HG02943 (cell line): ENCODE results near the gene UGT2B17.
"Not testable (repeated sequence)": the region's sequence is repeated elsewhere in the genome, so short reads cannot be mapped to it uniquely, and the experiment has no call there.

Experiments
- ATAC-seq: cut with Tn5 transposase; IDR thresholded peaks from one replicate; pipeline ENCODE4 v1.9.1; 2021; ENCODE audit warnings: mild to moderate bottlenecking, low read depth, moderate library complexity; ENCODE audit not compliant: unreplicated experiment

Gene UGT2B17

DNA sequence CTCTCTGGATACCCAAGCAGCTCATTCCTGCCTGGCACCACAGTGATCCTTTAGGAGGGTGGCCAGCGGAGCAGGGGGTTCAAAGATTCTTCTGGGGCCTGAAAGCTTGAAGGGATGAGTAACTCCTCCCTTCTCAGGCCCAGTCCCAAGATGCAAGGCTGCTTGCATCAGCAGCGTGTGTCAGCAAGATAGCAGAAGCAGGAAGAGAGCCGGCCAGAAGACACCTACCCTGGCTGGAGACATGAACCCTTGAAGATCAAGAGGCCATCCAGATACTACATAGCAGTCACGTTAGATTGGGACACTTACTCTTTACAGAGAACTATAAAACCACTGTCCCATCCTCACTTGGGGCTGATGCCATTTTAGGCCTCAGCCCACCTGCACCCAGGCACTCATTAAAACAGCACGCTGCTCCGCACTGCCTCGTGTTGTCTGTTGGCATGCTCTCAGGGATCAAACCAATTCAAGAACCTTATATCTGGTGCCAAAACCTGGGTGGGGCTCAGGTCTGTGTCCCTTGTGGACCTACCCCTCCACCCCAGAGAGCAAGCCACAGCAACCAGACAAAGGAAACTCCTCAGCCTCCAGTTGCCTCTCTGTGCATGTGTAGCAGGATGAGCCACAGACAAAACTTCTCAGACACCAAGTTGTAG lies 6.5 kb downstream of the UGT2B17 start:
- peak; percentile 72 for ATAC-seq

DNA sequence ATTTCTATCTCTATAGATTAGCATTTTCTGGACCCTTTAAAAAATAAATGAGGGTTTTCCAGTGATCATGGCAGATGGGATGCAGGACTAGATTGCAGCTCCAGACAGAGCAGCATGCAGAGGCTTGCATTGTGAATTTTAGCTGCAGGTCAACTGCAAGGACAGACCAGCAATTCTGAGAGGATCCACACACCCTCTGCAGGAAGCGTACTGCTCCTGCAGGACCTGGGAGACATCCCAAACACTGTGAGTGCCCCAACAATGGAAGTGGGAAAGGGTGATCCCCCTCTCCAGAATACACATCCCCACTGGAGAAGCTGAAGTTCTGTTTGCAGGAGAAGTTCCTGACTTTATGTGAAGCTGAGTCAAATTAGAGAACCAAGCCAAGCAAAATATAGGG lies 7.1 kb downstream of the UGT2B17 start:
- not testable (repeated sequence) for ATAC-seq

DNA sequence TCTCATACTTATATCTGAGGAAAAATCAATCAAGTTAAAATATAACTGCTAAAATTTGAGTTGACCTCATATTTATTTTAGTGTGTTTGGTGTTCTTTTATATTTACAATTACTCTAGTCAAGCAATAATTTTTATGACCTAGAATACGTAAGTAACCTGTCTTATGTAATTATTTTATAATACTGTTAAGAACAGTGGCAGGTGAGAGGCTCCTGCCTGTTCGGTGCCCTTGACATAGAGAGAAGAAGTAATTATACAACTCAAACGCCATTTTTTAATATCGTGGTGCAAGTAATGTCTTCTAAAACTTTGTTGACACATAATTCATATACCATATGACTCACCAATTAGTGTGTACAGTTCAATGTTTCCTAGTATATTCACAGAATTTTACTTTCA lies 7.6 kb downstream of the UGT2B17 start:
- ATAC-seq = not testable (repeated sequence)

DNA sequence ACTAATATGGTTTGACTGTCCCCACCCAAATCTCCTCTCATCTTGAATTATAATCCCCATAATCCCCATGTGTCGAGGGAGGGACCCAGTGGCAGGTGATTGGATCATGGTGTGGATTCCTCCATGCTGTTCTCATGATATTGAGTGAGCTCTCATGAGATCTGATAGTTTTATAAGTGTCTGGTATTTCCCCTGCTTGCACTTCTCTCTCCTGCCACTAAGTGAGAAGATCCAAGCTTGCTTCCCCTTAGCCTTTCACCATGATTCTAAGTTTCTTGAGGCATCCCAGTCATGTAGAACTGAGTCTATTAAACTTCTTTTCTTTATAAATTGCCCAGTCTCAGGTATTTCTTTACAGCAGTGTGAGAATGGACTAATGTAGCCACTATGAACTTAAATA lies 9.8 kb downstream of the UGT2B17 start:
- ATAC-seq = not testable (repeated sequence)

DNA sequence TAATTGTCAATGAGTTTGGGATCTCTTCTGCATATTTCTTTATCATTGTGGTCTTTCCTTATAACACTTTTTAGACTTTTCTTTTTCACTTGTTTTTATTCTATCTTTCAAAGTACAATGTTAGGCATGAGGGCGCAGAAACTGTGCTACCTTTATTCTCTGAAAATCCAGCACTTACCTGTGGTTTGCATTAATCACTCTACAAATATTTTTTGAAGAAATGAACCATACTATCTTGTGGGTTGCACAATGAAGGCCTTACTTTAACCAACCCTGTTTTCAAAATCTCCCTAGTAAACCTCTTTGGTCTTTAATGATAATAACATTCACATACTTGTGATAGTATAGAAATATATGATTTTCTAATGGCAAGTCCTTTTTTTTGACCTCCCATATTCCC lies 11.0 kb downstream of the UGT2B17 start:
- ATAC-seq = not testable (repeated sequence)

DNA sequence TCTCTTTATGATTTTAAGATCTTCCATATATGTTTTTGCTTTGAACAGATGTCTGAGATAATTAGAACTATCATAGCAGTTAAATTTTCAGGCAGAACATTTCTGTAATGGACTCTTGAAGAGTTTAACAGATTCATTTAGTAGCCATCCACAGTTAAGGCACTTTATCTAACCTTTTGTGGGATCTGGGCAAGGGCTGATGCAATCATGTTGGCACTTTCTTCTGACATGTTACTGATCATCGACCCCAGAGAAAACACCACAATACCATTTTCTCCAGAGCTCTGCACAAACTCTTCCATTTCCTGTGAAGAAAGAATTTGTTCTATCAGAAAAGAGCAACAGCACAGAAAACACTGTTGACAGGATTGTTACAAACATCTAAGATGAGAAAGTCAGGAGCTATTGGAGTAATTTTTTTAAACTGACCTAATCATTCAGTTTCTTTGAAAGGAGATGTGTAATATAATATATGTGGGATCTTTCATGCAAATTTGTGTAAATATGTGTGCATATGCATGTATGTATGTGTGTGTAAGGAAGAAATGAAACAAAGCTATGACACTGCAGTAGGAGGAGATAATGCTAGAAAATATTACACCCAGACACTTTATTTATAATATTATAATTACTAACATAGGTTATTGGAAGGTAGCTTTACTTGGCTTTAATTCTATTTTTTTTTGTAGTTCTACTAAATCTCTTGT lies 15.6 kb downstream of the UGT2B17 start:
- not testable (repeated sequence) for ATAC-seq

DNA sequence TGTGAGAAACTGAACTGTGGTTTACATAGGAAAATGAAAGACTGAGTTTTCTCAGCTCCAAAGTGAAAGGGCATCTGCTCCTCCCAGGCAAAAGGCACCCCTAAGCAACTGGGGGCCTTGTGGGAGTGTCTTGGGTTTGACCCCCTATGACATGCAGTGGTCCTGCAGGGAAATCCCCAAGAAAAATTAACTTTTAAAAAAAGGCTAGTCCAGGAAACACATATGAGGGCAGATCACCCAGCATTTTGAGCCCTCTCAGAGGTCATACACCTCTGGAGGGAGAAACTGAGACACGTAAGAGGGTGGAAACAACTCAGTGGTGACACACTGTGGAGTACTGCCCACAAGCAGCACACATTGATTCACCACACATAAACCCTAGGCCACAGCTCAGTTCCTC lies 22.3 kb downstream of the UGT2B17 start:
- peak; percentile 60 for ATAC-seq

DNA sequence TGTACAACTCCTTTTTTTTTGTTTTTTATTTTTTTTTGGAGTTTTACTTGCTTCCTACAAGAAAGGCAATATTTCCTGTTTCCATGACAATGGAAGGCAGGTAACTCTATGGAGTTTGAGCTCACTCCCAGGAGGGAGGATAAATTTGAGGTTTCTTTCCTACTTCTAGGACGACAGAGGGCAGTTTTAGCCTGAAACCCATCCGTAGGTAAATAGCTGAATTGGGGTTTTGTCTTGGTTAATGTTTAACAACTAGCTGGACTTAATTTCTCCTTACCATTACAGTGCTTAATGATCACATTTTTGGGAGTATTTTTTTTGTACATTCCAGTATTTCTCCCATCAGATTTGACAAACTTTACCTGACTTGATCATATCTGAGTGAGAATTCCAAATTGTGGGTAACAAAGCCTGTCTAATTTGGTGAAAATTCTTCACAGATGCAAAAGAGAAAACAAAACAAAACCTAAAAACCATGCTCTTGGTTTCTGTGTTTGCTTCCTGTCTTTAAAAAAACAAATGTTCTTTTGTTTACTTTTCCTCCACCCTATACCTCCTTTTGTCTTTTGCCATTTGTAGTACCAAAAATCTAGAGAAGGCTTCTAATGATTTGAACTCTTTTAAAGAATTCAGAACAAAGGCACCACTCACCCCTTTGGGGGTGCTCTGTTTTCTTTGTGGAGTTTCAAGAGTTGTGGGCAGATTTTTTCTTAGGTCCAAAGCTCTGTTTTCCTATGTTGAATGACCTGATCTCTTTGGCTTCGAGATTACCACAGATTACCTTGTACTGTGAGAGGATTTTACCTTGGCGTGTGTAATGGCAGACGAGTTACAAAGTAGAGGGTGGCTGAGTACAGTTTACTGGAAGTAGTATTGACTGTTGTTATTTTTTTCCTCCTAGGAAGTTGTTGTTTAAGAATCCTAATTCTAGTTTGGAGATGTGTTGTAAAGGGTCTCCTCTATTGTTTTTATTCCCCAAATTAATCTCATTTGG lies 23.0 kb downstream of the UGT2B17 start:
- peak; percentile 63 for ATAC-seq

DNA sequence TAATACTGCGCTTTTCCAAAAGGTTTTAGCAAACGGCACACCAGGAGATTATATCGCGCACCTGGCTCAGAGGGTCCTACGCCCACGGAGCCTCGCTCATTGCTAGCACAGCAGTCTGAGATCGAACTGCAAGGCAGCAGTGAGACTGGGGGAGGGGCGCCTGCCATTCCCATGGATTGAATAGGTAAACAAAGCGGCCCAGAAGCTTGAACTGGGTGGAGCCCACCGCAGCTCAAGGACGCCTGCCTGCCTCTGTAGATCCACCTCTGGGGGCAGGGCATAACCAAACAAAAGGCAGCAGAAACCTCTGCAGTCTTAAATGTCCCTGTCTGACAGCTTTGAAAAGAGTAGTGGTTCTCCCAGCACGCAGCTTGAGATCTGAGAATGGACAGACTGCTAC lies 33.4 kb downstream of the UGT2B17 start:
- not testable (repeated sequence) for ATAC-seq

DNA sequence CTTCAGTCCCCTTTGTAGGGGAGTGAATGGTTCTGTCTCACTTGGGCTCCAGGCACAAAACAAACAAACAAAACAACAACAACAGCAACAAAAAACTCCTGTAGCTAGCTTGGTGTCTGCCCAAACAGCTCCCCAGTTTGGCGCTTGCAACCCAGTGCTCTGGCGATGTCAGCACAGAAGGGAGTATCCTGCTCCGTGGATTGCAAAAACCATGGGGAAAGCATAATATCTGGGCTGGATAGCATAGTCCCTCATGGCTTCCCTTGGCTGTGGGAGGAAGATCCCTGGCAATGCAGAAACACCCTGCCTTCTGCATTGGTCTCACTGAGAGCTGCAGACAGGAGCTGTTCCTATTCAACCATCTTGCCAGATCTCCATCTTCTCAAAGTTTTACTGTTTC lies 39.7 kb downstream of the UGT2B17 start:
- no peak for ATAC-seq

DNA sequence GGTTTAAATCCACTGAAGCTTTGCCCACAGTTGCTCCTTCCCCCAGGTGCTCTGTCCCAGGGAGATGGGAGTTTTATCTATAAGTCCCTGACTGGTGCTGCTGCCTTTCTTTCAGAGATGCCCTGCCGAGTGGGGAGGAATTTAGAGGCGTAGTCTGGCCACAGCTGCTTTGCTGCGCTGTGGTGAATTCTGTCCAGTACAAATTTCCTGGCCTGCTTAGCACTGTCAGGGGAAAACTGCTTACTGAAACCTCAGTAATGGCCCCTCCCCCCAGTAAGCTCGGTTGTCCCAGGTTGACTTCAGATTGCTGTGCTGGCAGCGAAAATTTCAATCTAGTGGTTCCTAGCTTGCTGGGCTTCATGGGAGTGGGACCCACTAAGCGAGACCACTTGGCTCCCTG lies 40.1 kb downstream of the UGT2B17 start:
- ATAC-seq = no peak

DNA sequence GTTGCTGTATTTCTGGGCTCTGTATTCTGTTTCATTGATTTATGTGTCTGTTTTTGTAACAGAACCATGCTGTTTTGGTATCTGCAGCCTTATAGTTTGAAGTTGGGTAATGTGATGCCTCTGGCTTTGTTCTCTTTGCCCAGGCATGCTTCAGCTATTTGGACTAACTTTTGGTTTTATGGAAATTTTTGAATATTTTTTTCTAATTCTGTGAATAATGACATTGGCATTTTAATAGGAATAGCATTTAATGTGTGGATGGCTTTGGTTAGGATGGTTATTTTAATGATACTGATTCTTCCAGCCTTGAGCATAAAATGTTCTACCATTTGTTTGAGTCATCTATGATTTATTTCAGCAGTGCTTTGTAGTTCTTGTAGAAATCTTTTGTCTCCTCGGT lies 53.9 kb downstream of the UGT2B17 start:
- ATAC-seq = not testable (repeated sequence)

DNA sequence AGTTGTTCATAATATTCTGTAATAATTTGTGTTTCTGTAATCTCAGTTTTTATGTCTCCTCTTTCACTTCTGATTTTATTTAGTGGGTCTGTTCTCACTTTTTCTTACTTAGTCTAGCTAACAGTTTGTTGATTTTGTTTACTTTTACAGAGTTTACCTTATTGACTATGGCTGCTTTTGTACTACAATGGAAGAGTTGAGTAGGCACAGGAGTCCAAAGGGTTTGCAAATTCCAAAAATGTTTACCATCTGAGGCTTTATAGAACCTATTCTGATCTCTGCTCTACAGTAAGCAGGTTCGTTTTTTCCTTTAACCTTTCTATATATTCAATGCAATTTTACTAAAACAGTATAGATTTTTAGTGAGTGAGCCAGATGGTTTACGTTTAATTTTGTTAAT lies 55.1 kb downstream of the UGT2B17 start:
- ATAC-seq = no peak

DNA sequence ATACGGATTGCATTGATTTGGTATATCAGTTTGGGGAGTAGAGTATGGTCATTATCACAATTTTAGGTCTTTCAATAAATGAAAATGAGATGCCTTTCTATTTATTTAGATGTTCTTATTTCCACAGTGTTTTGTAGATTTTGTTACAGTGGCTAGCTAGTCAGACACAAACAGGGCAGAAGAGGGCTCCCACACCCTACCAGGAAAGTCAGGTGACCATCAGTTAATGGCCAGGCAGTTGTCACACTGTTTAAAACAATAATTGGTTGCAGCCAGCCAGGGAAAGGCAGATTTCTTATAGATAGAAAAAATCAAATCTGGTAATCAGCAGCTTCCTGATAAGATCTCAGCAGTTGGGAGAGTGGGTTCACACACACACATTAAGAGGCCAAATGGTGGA lies 57.2 kb downstream of the UGT2B17 start:
- ATAC-seq = no peak

DNA sequence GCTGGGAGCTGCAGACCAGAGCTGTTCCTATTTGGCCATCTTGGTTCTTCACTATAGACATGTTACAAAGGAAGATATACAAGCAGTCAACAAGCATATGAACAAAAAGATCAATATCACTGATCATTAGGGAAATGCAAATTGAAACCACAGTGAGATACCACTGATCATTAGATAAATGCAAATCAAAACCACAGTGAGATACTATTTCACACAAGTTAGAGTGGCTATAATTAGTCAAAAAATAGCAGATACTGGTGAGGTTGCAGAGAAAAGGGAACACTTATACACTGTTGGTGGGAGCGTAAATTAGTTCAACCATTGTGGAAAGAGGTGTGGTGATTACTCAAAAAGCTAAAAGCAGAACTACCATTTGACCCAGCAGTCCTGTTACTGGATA lies 70.7 kb downstream of the UGT2B17 start:
- not testable (repeated sequence) for ATAC-seq

DNA sequence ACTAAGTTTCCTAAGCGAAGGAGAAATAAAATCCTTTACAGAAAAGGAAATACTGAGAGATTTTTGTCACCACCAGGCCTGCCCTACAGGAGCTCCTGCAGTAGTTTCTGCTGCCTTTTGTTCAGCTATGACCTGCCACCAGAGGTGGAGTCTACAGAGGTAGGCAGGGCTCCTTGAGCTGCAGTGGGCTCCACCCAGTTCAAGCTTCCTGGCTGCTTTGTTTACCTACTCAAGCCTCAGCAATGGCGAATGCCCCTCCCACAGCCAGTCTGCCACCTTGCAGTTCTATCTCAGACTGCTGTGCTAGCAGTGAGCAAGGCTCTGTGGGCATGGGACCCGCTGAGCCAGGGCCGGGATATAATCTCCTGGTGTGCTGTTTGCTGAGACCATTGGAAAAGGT lies 71.3 kb downstream of the UGT2B17 start:
- ATAC-seq = not testable (repeated sequence)

DNA sequence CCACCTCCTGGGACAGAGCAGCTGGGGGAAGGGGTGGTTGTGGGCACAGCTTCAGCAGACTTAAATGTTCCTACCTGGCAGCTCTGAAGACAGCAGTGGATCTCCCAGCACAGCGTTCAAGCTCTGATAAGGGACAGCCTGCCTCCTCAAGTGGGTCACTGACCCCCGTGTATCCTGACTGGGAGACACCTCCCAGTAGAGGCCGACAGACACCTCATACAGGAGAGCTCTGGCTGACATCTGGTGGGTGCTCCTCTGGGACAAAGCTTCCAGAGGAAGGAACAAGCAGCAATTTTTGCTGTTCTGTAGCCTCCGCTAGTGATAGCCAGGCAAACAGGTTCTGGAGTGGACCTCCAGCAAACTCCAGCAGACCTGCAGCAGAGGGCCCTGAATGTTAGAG lies 72.7 kb downstream of the UGT2B17 start:
- not testable (repeated sequence) for ATAC-seq

DNA sequence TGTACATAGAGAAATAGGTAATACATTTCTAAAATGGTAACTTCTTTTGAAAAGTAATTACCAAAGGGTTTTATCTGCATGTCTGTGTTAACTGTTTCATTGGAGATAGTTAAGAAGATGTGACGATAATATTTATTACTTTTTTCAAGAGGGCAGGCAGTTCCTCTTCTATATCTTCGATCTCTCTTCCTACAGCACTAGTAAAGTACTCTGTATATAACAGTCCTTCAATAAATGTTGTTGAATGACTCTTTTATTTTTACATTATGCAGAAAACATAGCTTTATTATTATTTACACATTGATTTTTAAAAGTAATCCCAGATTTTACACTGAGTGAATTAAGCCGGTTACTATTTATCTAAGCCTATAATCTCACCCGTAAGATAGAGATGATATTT lies 77.1 kb downstream of the UGT2B17 start:
- ATAC-seq = no peak

DNA sequence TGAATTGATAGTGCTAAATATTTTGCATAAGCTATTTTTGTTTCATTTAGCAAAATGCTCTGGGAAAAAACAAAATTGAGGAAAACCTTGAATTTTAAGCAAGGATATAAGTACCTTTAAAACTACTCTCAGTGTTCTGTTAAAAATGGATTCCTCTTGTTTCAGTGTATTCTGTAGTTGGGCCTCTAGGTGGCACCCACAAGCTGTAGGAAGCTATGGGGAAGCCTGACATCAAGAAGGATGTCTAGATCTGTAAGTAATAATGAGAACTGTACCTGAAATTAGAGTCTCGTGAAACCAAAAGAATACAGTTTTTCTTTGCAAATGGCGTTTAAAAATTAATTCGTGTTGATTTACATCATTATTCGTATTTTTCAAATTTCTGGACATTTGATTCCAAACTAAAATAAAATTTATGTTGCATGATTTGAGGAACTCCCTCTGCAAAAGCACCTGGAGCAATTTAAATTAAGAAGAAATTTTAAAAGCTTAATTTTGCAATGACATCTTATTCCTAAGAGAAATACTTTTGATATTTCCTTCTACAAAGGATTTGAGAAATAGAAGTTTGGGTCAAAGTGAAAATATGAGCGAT lies 77.6 kb downstream of the UGT2B17 start:
- ATAC-seq = peak; percentile 76

DNA sequence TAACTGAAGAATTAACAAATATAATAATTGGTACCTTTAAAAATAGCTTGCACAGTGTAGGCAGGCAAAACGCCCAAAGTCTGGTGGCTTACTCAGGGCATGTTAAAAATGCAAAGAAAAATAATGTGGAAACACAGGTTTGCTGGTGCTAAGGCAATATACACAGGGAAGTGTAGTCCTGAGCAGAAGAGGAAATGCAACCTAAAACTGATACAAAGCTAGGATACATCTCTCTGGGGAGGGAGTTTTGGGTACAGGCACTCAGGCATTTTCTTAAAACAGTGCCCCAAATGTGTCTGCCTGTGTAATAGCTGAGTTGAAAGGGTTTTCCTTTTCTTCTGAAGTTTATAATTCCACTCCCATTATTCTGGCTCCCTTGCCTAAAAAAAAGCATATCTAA lies 81.4 kb downstream of the UGT2B17 start:
- ATAC-seq = no peak
